HG02642 (cell line): ENCODE data around the gene RLIM.
"Not testable (repeated sequence)": the region's sequence is repeated elsewhere in the genome, so short reads cannot be mapped to it uniquely, and the experiment has no call there.

ENCODE experiments used
- ATAC-seq: cut with Tn5 transposase; IDR thresholded peaks from one replicate; pipeline ENCODE4 v1.9.1; 2021; ENCODE audit warnings: mild to moderate bottlenecking; ENCODE audit not compliant: unreplicated experiment, poor library complexity

RLIM gene

GRCh38 chrX:74614093-74614909, at the start of gene RLIM:
Gene RLIM, minus strand, starts transcription at chrX:74614624. Its CDS starts 18,647 bp downstream, at chrX:74595977.
- ATAC-seq, result peak; percentile 97

GRCh38 chrX:74656079-74656745, 41.8 kb upstream of the RLIM start:
- ATAC-seq, result no peak

DNA sequence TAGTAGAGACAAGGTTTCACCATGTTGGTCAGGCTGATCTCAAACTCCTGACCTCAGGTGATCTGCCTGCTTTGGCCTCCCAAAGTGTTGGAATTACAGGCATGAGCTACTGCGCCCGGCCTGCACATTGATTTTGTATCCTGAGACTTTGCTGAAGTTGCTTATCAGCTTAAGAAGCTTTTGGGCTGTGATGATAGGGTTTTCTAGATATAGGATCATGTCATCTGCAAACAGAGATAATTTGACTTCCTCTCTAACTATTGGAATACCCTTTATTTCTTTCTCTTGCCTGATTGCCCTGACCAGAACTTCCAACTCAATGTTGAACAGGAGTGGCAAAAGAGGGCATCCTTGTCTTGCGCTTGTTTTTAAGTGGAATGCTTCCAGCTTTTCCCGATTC, 40.5 kb upstream of the RLIM start:
- ATAC-seq, result not testable (repeated sequence)

- ATAC-seq, result no peak
Observed at GRCh38 chrX:74636749-74637314, 22.4 kb upstream of the RLIM start.

- ATAC-seq, result no peak
Observed at GRCh38 chrX:74613370-74614092, 893 bp downstream of the RLIM start.

- no peak for ATAC-seq
Observed at GRCh38 chrX:74606799-74607198, 7.6 kb downstream of the RLIM start.

GRCh38 chrX:74606342-74606741, 8.1 kb downstream of the RLIM start:
- no peak for ATAC-seq

DNA sequence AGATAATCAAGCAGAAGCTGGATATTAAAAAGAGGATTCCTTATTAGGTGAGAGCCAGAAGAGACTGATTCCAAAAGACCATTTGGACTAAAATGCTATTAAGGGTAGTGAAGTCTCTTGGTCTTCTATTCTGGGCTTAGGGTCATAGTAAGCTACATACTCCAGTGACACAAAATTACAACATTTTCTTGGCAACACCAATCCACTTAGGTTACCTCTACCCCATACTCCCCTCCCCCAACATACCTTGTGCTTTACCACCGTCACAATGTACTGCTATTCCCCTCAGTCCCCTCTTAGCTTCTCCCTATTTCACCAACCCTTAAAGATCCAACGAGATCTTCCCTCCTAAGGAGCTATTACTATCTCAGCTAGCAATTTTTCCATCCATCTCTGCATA, 11.4 kb downstream of the RLIM start:
- ATAC-seq, result no peak

GRCh38 chrX:74602142-74602541, 12.3 kb downstream of the RLIM start:
- ATAC-seq, result no peak

- ATAC-seq, result no peak
Observed at GRCh38 chrX:74593593-74593992, 20.8 kb downstream of the RLIM start.

DNA sequence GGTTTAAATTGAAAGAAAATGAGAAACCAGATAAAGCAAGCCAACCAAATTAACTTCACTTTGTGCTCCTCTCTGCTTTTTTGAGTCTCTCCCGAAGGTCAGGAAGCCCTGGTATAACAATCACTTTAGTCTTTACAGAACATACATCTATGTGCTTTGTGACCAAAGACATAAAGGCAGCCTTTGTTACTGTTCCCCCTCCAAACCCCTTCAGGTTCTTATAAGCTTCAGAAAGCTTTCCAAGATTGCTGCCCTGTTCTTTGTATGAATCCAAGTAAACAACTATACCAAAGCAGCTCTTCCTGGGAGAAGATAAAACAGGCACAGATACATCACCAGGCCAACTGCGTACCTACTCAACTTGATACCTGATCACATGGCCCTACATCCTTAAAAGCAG, 28.7 kb downstream of the RLIM start:
- ATAC-seq, result no peak

DNA sequence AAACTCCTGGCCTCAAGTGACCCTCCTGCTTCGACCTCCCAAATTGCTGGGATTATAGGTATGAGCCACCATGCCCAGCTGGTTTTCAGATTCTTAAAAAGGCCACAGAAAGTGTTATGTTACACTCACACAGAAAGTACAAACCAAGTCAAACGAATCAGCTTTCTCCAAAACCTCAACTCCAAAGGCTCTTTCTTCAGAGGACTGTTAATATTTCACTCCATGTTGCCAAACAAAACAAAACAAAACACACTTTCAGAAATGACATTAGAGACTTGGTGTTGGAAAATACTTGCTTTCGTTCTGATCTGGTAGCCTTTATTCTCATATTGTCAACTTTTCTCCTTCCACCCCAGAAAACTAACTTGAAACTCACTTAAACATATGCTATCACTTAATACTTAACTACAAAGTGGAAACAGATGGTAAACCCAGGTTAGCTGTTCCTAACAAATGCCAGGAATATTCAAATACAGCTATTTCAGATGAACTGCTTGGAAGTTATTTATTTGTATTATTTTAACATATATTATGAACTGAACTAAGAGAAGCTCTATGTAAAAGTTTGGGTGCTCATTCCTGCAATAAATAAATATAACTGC, 34.7 kb downstream of the RLIM start:
- no peak for ATAC-seq

DNA sequence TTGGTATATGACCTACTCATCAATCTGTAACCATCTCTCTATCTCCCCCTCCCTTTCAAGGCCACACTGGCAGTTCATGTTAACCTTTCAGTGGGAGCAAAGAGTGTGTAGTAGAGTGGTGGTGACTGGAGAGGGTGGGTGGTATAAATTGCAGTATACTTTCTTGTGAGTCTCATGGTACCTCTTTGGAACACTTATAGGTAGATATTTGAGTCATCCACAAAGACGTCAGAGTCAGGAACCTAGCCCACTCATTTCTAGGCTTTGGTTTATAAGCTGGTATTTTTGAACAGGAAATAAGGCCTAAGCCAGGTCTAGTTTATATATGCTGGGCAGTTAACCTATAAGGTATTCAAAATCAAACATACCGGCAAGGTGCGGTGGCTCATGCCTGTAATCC, 36.3 kb downstream of the RLIM start:
- ATAC-seq, result no peak

DNA sequence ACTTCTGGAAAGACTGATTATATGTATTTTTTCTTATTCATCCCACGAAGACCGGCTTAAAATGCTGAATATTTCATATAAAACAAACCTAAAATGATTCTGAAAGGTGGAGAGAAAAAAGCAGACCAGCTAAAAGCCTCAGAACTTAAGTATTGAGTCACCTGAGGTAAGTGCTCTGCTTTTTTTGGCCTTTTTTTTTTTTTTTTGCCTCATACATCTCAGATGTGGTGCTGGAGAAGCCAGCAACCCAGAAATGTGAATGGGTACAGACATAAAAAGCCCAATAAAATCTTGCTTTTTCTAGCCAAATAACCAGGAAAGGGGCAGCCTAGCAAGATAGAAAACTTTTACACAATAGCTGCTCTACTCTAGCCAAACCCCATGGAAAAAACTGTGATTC, 57.0 kb downstream of the RLIM start:
- ATAC-seq, result no peak

DNA sequence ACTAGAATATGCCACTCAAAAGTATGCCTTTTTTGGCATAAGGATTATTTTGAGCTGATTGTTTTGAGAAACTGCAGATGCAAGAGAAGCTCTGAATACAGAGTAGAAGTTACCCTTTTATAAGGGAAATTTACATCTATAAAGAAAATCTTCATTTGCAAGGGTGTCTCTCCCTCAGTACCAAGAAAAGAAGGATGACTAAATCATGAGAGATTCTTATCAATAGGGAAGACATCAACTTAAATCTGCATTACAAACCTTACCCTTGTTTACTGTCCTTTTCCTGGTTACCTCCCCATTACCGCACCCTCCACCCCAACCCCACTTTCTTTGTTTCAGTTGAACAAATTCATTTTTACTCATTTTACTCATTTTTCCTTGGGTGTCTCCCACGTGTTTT, 62.5 kb downstream of the RLIM start:
- no peak for ATAC-seq

- ATAC-seq, result peak; percentile 96
Observed at GRCh38 chrX:74550295-74550802, 64.1 kb downstream of the RLIM start.

- no peak for ATAC-seq
Observed at GRCh38 chrX:74546984-74547383, 67.4 kb downstream of the RLIM start.

GRCh38 chrX:74545880-74546523, 68.4 kb downstream of the RLIM start:
- no peak for ATAC-seq

DNA sequence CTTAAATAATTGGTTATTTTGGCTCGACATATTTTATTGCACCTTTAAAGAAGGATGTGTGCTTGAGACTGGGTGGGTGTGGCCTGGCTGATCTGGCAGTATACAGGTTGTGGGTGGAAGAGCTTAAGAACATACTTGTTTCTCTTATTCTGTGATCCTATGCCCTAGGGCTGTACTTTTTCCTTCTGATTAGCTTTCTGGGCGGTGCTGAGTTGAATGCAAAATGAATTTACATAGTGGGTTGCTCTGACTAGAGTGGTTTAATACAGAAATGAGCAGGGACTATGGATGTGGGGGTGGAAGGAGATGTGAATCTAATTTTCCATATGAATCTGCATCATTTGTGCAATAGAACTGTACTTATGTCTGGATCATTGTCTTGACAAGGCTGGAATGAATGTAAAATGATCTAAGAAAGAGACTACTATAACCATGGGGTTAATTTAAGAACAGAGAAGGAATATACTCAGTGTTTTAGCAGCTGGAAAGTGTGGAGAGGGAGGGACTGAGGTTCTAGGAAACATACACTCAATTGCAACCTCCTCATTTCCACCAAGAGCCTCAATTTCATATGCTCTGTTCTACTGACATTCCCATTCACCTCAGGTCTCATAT, 73.7 kb downstream of the RLIM start:
- no peak for ATAC-seq
